MG63 (cell line): ENCODE measurements around the gene AMPD3. TPM values are rescaled to one million over a fixed set of nuclear protein-coding genes. Genes with fewer than 3 reads are reported as not detected.

Source experiments
- DNase-seq: peaks from one replicate; pipeline ENCODE4 v3.0.0-alpha.2; 2020
- H3K27me3 ChIP-seq: fragments of 250-450 bp; sonication (Bioruptor Pico); 2 replicates; pipeline ENCODE4 v1.5.1; 2020; ENCODE audit warnings: mild to moderate bottlenecking, moderate library complexity
- H3K36me3 ChIP-seq: fragments of 250-450 bp; sonication (Bioruptor Pico); 2 replicates; pipeline ENCODE4 v1.5.1; 2020; ENCODE audit warnings: mild to moderate bottlenecking, moderate library complexity
- H3K4me3 ChIP-seq: fragments of 250-450 bp; sonication (Bioruptor Pico); 2 replicates; pipeline ENCODE4 v1.5.1; 2020; ENCODE audit warnings: mild to moderate bottlenecking, moderate library complexity
- H3K9me3 ChIP-seq: fragments of 250-450 bp; sonication (Bioruptor Pico); 2 replicates; pipeline ENCODE4 v1.5.1; 2020; ENCODE audit warnings: mild to moderate bottlenecking, moderate library complexity
- total RNA-seq: library from RNA; depleted of rRNA; stranded (reverse); fragments of >200 nt; shearing (Covaris generic); gene quantifications from 2 replicates; pipeline ENCODE4 v1.2.3, GENCODE V29; 2014; ENCODE audit warnings: low replicate concordance

The AMPD3 gene
- total RNA-seq, 1 experiment from 2014 or later, result 1.6 TPM

DNA sequence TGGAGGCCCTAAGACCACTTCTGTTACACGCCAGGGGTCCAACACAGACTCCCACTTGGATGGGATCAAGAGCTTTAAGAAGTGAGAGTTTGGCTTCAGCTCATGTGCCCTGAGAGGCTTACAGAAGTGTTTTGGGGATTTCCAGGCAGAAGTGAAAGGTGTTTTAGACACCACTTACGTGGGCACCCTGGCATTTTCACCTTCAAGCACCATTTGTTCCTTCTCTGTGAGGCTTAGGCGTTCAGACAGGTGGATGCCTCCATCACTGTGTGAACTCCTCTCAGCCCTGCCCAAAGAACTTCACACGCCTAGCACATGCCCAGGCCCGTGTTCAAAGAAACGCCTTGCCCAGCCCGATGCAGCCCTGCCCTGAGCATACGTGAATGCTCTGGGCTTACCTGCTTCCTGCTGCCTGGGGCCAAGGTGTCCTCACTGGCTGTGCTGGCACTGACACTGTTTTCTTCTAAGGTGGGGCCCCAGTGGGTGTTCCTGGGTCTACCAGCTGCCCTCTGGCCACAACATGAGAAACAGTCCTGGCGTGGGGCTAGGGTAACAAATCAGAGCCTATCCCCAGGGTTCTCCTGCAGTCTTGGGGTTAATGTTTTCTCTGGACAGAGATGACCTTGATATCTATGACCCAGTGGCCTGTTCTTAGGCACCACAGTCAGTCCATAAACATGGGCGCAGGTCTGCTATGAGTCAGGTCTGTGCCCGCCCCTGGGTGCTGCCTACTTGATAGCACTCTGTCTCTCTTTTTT lies 34.0 kb downstream of the AMPD3 start:
- no peak overlapping the region for H3K4me3 ChIP-seq
- H3K36me3 ChIP-seq, result peaks cover 15% of the 10 kb centered on the region
- no peaks in the 10 kb centered on the region for H3K9me3 ChIP-seq
- H3K27me3 ChIP-seq, result no peaks in the 10 kb centered on the region
- DNase-seq, result peak; percentile 30

DNA sequence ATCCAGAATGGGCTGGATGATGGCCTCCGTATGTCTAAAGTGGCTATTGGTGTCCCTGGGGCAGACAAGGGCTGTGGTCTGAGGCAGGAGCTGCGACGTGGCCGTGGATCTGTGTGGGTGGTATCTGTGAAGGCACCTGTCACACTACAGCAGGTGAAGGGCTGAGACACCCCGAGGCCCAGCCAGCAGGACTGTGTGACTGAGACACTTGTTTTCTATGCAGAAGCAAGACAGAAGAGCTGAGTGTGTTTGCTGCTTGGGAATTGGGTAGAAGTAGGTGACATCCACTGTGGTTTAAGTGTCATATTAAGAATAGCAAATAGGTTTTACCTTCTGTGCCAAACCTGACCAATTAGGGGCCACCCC lies 35.0 kb downstream of the AMPD3 start:
- no peak for DNase-seq
- Histone ChIP-seq H3K36me3 (peaks cover 16% of the 10 kb centered on the region), H3K9me3 (no peaks in the 10 kb centered on the region)

GRCh38 chr11:10490398-10491241 lies 35.6 kb downstream of the AMPD3 start:
- H3K27me3 ChIP-seq, result no peaks in the 10 kb centered on the region
- H3K9me3 ChIP-seq, result no peaks in the 10 kb centered on the region
- peaks cover 16% of the 10 kb centered on the region for H3K36me3 ChIP-seq
- H3K4me3 ChIP-seq, result no peak overlapping the region
- DNase-seq, result peak; percentile 98

More for the DNA sequence above, 35.0 kb downstream of the AMPD3 start:
- no peak overlapping the region for H3K4me3 ChIP-seq
- H3K27me3 ChIP-seq, result no peaks in the 10 kb centered on the region

DNA sequence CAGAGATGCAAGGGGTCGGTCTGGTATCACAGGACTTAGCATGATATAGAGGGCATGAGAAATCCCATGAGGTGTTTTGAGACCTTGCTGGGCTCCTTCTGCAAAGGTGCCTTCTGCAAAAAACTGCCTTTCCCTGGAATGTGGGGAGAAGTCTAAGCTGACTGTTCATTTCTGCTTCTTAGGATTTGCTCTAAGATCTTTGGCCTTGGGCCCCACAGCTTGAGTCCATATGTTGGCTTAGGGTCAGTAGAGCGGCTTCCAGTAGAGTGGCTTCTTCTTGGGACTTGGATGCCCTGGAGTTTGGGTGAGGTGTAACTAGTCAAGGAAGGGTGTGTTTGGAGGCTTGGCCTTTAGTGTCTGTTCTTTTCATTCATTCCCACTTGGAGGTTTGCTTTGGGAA lies 37.0 kb downstream of the AMPD3 start:
- peaks cover 16% of the 10 kb centered on the region for H3K36me3 ChIP-seq
- DNase-seq, result no peak

DNA sequence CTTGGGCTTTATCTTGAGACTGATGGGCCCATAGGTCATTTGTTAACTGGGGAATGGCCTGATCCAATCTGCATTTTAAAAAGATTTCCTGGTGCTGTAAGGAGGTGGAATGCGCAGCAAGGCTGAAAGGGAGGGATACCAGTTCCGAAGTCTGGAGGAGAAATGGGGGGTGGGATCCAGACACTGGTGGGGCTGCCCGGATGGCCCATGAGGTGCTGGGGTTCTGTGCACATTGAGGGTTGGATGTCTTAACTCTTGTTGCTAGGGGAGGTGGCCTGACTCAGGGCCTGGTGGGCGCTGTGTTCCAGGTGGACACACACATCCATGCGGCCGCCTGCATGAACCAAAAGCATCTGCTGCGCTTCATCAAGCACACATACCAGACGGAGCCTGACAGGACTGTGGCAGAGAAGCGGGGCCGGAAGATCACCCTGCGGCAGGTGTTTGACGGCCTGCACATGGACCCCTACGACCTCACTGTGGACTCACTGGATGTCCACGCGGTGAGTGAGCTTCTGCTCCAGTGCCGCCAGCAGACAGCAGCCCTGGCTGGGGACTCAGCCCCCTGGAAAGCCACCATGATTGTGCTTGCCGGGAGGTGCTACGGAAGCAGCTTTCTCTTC lies 38.1 kb downstream of the AMPD3 start:
- Histone ChIP-seq H3K36me3 (peaks cover 16% of the 10 kb centered on the region), H3K9me3 (no peaks in the 10 kb centered on the region), H3K27me3 (no peaks in the 10 kb centered on the region), H3K4me3 (no peak overlapping the region)
- no peak for DNase-seq

More for the DNA sequence above, 37.0 kb downstream of the AMPD3 start:
- no peak overlapping the region for H3K4me3 ChIP-seq
- no peaks in the 10 kb centered on the region for H3K27me3 ChIP-seq
- no peaks in the 10 kb centered on the region for H3K9me3 ChIP-seq

- DNase-seq, result no peak
- H3K4me3 ChIP-seq, result no peak overlapping the region
- no peaks in the 10 kb centered on the region for H3K27me3 ChIP-seq
- H3K36me3 ChIP-seq, result peaks cover 16% of the 10 kb centered on the region
- H3K9me3 ChIP-seq, result no peaks in the 10 kb centered on the region
These were observed 39.8 kb downstream of the AMPD3 start for GRCh38 chr11:10494636-10495463.

GRCh38 chr11:10495464-10495786 lies 40.4 kb downstream of the AMPD3 start:
- no peaks in the 10 kb centered on the region for H3K27me3 ChIP-seq
- H3K36me3 ChIP-seq, result peaks cover 20% of the 10 kb centered on the region
- no peak overlapping the region for H3K4me3 ChIP-seq
- no peak for DNase-seq
- no peaks in the 10 kb centered on the region for H3K9me3 ChIP-seq

- H3K27me3 ChIP-seq, result no peaks in the 10 kb centered on the region
- H3K4me3 ChIP-seq, result no peak overlapping the region
- DNase-seq, result no peak
- H3K36me3 ChIP-seq, result peaks cover 20% of the 10 kb centered on the region
- no peaks in the 10 kb centered on the region for H3K9me3 ChIP-seq
These were observed 41.4 kb downstream of the AMPD3 start for GRCh38 chr11:10496296-10496936.

DNA sequence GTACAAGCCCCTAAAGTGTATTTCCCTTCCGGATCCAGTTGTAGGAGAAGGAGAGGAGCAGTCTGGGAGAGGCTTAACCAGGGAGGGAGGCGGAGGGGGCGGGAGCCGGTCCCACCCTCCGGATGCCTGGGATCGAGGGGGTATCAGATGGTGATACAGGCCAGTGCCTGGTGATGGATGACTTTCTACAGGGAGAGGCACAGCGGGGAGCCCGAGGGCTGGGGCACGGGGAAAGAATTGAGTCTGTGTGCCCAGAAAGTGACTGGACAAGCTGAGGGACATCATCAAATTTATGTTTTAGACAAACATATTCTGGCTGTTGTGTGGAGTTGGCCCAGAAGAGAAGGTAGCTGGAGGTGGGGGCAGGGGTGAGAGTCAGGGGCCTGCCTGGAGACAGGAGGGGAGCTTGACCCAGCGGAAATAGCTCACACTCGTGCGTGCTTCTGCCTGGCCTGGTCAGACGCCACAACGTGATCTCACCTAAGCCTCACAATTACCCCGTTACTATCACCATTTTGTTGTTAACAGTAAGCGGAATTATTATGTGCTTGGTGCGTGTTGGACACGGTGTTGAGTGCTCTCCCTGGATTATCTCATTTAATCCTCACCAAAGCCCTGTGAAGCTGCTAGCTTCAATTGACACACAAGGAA lies 42.4 kb downstream of the AMPD3 start:
- DNase-seq, result no peak
- no peak overlapping the region for H3K4me3 ChIP-seq
- no peaks in the 10 kb centered on the region for H3K9me3 ChIP-seq
- H3K36me3 ChIP-seq, result peaks cover 21% of the 10 kb centered on the region
- H3K27me3 ChIP-seq, result no peaks in the 10 kb centered on the region

DNA sequence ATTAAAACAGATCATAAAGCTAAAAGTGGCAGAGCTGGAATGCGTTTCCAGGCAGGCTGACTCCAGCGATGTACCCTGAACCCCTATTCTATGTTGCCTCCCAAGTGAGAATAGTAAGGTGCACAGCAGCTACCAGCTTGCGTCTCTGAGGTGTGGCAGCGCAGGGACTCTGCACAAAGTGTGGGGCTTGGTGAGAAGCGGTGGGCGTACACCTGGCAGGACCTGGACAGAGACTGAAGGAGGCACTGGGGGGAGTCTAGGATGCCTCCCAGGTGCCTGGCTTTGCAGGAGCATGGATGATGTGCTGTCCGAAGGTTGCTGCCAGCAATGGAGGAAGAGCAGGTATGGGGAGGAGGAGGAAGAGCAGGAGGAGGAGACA lies 42.9 kb downstream of the AMPD3 start:
- H3K9me3 ChIP-seq, result no peaks in the 10 kb centered on the region
- peaks cover 18% of the 10 kb centered on the region for H3K36me3 ChIP-seq
- DNase-seq, result no peak
- H3K4me3 ChIP-seq, result no peak overlapping the region
- H3K27me3 ChIP-seq, result no peaks in the 10 kb centered on the region

- Histone ChIP-seq H3K4me3 (no peak overlapping the region), H3K27me3 (no peaks in the 10 kb centered on the region), H3K9me3 (no peaks in the 10 kb centered on the region), H3K36me3 (peaks cover 12% of the 10 kb centered on the region)
- no peak for DNase-seq
These were observed 43.6 kb downstream of the AMPD3 start for GRCh38 chr11:10498426-10499250.

DNA sequence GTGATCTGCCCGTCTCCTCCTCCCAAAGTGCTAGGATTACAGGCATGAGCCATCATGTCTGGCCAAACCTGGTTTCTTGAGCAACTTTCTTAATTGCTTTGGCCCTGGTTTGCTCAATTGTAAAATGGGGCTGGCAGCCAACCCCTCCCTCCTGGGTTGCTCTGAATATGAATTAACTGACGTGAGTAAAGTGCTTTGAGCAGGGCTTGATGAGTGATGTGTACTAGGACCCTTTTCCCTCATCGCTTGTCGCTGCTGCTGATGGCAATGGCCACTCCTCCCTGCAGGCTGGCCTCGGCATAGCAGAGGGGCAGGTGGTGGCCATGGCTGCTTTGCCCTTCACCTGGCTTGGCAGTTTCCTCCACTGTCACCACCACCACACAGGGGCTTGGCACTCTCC lies 44.4 kb downstream of the AMPD3 start:
- H3K9me3 ChIP-seq, result no peaks in the 10 kb centered on the region
- no peak for DNase-seq
- H3K36me3 ChIP-seq, result peaks cover 6% of the 10 kb centered on the region
- H3K4me3 ChIP-seq, result no peak overlapping the region
- H3K27me3 ChIP-seq, result no peaks in the 10 kb centered on the region

GRCh38 chr11:10499874-10500601 lies 45.0 kb downstream of the AMPD3 start:
- H3K9me3 ChIP-seq, result no peaks in the 10 kb centered on the region

DNA sequence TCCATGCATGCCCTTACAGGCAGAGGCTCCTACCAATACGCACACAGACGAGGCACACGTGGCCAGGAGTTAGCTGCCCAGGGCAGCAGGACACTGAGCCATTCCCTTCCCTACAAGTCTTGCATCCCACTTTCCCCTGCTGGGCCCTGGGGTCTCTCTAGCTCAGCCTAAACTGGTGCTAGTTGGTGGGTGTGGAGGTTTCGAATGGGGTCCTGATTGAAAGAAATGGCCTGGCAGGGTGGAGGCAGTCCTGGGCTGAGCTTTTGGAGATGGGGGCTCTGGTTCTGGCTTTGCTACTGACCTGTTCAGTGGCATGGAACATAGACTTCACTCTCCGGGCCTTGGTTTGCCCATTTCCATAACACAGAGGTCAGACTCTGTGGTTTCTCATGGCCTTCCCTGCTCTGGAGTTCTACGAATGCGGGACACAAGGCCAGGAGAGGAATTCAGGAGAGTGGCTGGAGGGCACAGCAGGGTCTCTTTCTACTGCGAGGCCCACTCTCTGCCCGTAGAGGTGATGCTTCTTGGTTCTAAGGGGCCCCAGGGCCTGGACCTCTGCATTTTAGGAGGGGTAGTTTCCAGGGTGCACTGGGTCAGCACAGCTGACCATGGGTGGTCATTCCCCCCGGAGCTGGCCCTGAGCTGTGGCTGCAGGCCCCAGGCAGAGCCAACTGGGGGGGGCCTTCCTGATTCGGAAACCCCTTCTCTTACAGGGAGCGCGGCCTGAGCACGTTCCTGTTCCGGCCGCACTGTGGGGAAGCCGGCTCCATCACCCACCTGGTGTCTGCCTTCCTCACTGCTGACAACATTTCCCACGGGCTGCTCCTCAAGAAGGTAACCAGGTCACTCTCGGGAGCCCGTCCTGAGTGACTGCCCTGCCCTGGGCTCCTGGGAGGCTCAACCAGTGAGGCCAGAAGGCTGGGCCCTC lies 46.0 kb downstream of the AMPD3 start:
- Histone ChIP-seq H3K4me3 (no peak overlapping the region), H3K9me3 (no peaks in the 10 kb centered on the region), H3K27me3 (no peaks in the 10 kb centered on the region), H3K36me3 (peaks cover 6% of the 10 kb centered on the region)
- DNase-seq, result no peak

More at GRCh38 chr11:10499874-10500601, 45.0 kb downstream of the AMPD3 start:
- Histone ChIP-seq H3K36me3 (peaks cover 6% of the 10 kb centered on the region), H3K4me3 (no peak overlapping the region), H3K27me3 (no peaks in the 10 kb centered on the region)
- no peak for DNase-seq
